Measurements from ENCODE around the gene TMEM223.

DNA sequence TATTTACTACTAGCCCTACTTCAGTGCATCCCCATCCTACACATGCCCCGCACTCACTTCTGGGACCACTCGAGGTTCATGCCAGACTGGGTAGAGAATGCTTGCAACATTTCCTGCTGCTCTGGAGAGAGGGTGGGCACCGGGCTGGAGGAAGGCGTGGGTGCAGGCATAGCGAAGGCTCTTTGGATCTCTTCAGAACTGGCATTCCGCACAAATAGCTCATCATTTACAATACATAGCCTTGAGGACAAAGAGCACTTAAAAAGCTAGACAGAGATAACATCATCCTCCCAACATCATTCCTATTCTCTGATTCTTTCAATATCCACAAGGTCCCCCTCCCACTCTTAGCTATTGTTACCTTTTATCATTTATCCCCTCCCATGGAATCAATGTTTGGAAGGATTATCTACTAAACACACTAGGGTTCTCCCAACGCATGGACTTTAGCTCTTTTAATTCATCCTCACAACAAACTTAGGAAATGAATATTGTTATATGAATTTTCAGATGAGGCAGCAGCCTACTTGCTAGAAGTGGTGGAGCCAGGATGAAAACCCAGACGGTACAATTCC, 2.5 kb upstream of the TMEM223 start:
- TF ChIP-seq, protein P1, sequence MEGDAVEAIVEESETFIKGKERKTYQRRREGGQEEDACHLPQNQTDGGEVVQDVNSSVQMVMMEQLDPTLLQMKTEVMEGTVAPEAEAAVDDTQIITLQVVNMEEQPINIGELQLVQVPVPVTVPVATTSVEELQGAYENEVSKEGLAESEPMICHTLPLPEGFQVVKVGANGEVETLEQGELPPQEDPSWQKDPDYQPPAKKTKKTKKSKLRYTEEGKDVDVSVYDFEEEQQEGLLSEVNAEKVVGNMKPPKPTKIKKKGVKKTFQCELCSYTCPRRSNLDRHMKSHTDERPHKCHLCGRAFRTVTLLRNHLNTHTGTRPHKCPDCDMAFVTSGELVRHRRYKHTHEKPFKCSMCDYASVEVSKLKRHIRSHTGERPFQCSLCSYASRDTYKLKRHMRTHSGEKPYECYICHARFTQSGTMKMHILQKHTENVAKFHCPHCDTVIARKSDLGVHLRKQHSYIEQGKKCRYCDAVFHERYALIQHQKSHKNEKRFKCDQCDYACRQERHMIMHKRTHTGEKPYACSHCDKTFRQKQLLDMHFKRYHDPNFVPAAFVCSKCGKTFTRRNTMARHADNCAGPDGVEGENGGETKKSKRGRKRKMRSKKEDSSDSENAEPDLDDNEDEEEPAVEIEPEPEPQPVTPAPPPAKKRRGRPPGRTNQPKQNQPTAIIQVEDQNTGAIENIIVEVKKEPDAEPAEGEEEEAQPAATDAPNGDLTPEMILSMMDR (IDR thresholded peaks at IDR 0.05) = no peak
- TF ChIP-seq POLR2A (IDR thresholded peaks at IDR 0.05) = no peak
